Measurements from ENCODE around the gene TNP2. TPM values are rescaled to one million over a fixed set of nuclear protein-coding genes. Genes with fewer than 3 reads are reported as not detected.

Gene TNP2
- polyA plus RNA-seq, 5 donors = not detected

DNA sequence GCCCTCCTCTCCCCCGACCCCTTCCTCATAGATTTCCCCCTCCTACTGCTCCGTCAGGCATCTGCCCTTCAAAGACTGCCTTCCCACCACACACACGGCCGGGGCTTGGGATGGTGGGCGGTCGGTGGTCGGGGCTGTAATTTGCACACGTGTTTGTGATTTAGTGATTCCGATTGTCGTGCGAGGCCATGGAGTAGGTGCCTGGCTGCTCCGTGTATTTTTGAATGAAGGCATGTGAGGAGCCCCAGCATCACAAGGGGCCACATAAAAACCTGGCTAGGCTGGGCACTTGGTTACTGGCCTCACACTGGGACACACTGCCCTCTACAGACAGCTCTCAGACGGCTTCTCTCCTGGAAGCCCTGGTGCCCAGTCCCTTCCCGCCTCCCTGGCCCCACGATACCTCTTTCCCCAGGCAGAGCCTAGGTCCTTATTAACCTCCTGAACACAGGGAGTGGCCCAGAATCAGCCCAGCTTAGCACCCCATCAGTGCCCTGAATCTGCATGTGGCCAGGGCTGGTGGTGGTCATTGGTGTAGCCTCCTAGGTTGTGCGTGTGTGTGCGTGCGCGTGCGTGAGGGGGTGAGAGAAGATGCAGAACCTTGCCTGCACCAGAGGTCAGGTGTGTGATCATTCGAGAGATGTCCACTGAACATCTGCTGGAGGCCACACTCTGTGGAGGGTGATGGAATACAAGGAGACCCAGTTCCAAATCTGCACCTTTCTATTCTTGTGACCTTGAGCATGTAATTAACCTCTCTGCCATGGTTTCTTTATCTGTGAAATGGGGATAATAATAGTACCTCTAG lies 11.8 kb downstream of the TNP2 start:
- peak; percentile 70 to 81 for DNase-seq

DNA sequence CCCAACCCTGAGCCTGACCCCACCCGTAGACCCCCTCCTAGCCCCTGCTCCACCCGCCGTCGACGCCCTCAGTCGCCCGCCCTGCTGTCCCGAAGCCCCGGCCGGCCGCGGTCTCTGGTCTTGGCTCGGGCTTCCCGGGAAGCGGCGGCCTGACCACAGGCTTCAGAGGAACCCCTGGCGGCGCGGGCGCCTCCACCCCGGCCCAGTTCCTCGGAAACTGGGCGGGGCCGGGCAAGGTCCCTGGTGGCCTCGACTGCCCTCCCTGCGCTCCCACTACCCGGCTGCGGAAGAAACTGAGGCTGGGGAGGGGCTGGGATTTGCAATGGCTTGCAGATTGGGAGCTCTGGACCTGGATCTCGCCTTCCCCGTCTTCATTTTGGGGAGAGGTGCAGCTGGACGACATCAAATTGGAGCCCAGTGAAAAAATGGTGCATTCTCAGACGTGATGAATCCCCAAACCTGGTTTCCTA lies 12.4 kb downstream of the TNP2 start:
- no peak for DNase-seq

DNA sequence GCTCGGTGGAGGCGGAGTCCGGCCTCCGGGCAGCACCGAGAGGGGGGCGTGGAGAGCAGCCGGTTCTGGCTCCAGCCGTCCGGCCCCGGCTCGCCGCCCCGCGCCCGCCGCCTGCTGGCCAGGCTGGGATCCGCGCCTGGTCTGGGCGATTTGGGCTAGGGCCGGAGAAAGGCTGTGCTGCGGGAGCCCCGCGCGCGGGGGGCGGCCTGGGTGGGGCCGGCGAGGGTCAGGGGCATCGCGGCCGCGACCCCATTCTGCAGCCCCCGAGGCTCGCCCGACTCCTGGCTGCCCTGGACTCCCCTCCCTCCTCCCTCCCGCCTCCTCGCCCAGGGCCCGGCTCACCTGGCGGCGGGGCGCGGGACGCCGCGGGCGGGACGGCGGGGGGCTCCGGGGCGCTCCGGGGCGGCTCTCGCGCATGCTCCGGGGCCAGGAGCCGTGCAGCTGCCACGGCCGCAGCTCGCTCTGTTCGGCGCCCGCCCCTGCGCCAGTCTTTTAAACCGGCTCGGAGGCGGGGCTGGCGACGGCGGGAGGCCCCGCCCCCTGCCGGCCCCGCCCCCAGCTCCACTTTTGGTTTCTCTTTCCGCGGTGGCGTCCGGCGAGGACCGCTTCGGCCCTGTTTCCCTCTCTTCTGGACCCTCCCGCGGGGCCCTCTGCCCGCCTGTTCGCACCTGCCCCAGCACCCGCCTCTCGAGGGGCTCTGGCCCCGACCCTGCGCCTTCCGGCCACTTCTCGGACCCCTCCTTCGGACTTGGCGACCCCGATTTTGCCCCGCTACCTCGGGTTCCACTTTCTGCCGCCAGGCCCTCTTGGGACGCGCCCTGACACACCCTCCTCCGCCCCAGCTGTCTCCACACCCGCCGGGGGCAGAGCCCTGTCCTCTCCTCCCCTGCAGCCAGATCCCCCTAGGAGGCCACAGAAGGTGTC lies 13.1 kb downstream of the TNP2 start, which contains the start of gene SOCS1:
TSS of gene SOCS1 (minus strand) at position 468 of the 924 bp plus-strand sequence. CDS start 726 bp downstream, outside the sequence.
- DNase-seq = peak; percentile 91

DNA sequence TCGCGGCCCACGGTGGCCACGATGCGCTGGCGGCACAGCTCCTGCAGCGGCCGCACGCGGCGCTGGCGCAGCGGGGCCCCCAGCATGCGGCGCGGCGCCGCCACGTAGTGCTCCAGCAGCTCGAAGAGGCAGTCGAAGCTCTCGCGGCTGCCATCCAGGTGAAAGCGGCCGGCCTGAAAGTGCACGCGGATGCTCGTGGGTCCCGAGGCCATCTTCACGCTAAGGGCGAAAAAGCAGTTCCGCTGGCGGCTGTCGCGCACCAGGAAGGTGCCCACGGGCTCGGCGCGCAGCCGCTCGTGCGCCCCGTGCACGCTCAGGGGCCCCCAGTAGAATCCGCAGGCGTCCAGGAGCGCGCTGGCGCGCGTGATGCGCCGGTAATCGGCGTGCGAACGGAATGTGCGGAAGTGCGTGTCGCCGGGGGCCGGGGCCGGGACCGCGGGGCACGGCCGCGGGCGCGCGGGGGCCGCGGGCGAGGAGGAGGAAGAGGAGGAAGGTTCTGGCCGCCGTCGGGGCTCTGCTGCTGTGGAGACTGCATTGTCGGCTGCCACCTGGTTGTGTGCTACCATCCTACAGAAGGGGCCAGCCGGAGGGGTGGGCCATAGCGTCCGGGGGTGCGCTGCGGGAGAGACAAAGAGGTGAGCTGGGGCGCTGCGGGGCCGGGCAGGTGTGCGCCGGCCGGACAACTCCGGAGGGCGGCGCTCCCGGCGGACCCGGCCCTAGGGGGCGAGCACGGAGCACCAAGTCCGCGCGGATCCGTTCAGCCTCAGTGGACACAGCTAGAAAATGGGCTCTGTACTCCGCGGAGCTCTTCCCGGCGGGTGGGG lies 14.0 kb downstream of the TNP2 start:
- DNase-seq = no peak

DNA sequence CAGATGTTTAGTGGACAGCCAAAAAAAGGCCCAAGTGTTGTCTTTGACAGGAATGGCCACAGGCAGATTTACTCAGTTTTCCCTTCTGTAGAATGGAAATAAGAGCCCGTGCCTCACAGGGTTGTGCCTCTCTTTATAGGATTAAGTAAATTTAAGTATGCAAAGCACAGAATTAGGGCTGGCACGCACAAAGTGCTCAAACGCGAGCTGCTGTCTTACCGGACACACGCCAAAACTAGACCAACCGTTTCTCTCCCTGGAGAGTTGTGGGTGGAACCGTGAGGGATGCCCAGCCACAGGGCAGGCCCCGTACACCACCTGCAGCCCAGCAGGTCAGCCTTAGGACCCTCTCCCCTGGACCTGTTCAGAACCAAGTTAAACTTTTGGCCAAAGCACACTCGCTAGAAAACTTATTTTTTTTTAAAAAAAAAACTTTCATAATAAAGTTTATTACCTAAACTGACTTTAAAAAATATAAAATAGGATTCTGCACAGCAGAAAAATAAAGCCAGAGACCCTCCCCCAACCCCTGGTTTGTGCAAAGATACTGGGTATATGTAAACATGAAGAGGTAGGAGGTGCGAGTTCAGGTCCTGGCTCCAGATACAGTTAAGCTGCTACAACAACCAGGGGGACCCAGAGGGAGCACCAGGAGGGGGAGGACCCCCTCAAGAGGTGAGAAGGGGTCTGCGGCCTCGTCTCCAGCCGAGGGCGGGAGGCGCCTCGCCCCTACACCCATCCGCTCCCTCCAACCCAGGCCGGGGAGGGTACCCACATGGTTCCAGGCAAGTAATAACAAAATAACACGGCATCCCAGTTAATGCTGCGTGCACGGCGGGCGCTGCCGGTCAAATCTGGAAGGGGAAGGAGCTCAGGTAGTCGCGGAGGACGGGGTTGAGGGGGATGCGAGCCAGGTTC lies 14.9 kb downstream of the TNP2 start:
- DNase-seq = no peak

DNA sequence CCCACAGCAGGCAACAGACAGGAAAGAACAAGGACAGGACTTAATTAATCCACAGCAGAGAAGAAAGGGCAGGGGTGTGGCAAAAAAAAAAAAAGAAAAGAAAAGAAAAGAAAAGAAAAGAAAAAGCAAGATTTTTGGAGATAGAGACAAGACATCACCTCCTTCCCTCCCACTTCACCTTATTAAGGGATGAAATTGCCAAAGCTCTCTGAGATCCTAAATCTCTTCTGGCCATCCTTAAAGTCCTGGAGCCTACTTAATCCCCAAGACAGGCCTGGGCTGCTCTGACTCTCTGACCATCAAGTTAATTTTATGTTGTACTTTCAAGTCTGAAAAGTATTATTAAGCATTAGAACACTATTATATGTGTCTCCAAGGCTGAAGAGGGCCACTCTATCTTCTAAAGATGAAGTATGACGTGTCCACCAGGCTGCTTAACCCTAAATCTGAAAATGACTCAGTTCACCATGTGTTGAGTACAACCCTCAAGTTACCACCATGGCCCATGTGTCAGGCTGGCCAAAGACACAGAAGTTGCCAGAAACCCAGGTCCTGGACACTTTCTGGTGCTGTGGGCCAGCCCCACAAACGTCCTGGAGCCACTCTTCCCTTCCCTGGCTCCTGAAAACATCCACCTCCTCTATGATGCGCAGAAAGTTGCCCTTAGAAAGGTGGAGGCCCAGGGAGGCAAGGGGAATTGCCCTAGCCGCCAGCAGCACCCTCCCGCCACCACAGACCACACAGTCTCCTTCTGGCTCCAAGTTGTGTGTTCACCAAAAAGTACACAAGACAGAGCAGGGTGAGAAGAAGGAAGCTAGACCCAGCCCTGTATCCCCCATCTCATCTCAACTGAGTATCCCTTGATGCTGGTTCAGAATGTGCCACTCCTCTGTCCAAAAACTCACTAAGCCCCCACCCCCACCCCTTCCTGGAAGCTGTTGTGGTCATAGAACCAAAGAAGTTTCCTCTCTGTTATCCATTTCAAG lies 15.8 kb downstream of the TNP2 start:
- no peak for DNase-seq

DNA sequence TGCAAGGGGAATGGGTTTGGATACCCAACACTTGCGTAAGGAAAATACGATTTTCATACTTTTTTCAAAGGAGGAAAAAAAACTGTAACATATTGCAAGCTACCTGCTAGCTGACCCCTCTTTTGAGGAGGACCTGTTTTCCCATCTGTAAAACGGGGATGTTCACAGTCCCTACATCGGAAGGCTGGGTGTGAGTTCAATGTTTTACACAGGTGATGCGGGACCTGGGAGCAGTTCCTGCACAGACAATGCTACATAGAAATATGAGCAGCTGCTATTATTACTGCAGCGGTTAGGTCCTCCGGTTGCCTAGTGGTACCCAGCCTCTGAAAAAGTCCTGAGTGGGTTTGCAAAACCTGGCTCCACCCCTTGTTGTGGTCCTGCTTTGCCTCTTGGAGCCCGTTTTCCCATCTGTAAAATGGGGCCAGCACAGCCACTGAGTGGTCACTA lies 16.6 kb downstream of the TNP2 start:
- DNase-seq = no peak

DNA sequence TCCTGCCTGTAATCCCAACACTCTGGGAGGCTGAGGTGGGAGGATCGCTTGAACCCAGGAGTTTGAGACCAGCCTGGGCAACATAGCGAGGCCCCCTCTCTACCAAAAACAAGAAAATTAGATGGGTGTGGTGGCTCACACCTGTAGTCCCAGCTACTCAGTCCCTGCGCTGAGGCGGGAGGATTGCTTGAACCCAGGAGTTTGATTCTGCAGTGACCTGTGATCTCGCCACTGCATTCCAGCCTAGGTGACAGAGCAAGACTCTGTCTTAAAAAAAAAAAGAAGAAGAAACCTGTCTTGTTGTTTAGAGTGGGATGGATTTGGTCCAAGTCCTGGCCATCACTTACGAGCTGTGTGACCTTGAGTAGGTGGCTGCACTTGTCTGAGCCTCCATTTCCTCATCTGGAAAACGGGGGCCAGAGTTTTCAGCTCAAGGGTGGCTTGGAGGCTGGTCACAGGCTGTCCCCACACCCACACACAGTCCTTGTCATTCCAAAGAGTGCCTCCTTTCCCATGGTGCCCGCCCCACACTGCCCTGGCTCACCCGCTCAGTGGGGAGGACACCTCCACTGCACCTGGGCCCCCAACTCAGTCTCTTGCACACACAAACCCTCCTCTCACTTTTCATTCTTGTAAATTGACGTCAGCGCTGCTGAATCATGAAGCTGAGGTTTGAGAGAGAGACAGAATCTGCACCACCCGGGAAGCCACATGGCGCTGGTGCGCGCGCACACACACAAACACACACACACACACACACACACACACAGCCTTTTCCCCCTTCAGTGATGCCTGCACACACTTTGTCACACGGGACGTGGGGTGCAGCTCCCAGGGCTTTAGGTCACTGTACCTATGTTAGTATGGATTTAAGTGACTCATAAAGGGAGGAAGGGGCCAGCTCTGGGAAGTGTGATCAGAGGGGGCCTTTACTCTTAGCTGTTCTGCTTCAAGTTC lies 17.3 kb downstream of the TNP2 start:
- no peak for DNase-seq

DNA sequence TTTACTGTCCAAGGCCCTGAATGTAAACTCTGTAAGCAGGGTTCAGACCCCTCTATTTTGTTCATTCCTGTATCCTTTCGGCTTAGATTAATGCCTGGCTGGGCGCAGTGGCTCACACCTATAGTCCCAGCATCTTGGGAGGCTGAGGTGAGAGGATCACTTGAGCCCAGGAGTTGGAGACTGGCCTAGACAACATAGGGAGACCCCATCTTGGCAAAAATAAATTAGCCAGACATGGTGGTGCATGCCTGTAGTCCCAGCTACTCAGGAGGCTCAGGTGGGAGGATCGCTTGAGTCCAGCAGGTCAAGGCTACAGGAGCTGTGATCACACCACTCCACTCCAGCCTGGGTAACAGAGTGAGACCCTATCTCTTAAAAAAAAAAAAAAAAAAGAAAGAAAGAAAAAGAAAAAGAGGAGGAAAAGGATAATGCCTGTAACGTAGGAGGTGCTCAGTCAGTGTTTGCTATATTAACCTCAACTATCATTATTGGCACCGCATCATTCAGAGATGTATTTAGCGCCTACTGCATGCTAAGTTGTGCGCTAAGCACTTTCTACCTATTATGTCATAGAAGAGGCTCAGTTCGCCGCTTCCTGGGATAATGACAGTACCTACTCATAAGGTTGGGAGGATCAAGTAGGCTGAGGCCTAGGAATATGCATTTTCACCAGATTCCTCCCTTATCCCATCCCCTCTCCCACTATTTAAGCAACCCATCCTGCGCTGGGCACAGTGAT lies 18.2 kb downstream of the TNP2 start:
- no peak for DNase-seq

DNA sequence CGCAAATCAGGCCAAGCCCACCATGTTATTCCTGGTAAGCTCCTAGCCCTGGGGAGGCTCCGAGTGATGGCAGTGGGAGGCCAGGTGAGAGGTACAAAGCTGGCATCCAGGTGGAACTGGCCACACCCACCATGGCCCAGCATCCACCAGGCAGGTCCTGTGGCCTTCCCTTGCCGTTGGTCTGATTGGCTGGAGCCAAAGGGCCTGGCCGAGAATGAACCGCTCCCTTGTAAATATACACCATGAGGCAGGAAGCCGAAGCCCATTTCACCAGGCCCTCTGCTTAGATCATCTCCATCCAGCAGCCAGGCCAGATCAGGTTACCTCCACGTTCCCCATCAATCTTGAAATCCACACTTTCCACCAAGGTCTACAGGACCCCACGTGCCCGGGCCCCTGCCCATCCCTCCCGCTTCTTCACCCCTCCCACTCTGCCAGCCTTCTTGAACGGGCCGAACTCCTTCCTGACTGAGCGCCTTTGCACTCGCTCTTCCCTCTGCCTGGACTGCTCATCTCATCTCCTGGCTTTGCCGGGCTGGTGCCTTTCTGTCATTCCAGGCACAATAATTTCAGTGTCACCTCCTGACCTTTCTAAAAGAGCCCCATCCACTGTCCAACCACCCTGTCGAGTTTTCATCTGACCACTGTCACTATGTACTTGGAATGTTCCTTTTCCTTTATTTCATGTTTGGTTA lies 18.9 kb downstream of the TNP2 start:
- DNase-seq = no peak

DNA sequence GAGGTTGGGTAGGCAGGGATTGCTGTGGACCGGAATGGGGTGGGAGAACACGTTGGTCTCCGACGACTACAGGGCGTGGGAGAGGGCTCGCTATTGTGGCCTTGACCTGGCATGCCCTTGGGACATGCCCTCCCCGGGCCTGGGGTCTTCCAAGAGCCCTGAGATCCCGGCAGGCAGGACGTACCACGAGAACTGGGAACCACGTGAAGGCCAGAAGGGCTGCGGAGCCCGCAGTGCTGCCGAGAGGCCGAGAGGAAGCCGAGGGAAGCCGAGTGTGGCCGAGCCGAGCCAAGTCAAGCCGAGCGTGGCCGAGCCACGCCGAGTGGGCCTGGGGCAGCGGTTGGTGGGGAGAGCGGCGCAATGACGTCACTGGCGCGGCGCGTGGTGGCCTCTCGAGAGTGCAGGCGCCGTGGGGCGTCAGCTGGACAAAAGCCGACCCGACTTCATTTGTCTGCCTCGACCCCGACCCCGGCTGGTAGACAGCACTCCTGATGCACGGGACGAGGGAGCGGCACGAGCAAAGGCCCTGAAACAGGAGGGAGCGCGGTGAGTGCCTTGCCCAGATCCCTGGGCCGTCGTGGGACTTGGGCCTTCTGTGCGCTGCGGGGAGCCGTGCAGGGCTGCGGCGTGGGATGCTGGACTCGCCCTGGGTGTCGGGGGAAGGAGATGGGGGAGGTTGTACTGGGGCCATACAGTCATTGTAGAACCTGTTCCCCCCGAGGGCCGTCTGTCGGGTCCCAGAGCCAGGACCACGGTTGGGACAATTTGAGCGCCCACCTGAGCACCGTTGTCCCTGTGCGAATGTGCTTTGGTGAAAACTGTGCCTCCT lies 19.7 kb downstream of the TNP2 start:
- no peak for DNase-seq

DNA sequence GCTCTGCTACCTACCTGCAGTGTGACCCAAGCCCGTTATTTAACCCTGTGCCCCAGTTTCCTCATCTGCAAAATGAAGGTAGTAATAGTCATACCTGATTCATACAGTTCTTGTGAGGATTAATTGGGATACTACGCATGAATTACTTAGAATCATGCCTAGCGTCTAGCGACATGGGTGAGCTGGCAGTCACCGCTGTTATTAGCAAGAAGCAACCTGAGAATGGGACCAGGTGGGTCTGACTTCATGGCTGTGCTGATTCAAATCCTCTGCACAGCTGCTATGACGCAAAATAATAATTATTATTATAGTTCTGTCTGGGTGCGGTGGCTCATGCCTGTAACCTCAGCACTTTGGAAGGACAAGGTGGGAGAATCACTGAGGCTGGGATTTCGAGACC lies 21.0 kb downstream of the TNP2 start:
- DNase-seq = no peak

DNA sequence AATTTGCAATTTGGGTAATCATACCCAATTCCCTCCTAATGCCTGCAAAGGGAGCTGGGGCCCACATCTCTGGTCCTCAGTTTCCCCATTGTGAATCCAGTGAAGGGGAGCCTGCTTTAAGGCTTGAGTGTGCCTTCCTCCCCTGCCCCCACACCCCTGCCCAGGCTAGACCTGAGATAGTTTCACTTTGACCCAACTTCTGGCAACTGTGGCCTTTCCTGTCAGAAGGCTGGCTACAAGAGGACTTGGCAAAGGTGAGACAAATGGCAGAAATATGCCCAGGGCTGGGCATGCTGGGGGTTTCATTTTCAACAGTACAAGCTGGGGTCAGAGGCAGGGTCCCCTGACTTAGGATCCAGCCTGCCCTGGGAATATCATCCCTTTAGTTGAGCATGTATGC lies 23.1 kb downstream of the TNP2 start:
- DNase-seq = no peak

DNA sequence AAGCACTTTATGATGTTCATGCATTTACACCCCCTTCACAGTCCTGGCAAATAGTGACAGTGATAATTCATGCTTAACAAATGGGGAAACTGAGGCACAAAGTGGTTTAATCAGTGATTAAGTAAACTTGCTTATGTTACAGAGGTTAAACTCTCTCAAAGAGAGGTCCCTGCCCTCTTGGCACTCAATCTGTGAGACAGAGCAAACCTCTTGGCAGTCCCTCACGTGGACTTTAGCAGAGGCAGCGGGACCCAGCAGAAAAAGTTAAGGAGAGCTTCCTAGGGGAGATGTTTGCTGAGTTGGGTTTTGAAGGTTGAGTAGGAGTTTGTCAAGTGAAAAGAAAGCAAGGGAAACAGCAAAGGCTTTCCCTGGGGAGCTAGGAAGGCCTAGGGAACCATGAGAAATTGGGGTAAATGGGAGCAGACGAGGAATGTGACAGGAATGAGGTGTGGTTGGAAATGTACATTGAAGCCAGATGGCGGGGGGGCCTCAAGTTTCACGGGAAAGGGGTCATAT lies 23.8 kb downstream of the TNP2 start:
- DNase-seq = no peak

DNA sequence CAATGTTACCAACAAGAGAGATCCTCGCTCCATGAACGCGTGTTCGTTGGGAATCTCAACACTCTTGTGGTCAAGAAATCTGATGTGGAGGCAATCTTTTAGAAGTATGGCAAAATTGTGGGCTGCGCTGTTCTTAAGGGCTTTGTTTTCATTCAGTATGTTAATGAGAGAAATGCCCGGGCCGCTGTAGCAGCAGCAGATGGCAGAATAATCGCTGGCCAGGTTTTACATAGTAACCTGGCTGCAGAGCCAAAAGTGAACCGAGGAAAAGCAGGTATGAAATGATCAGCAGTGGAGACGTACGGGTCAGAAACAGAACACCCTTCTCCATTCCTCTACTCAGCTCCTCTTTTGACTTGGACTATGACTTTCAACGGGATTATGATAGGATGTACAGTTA lies 26.5 kb downstream of the TNP2 start:
- no peak for DNase-seq
